ENCODE results near the gene ISM2. TPM values are rescaled to one million over a fixed set of nuclear protein-coding genes. Genes with fewer than 3 reads are reported as not detected.

The ISM2 gene
- total and polyA plus RNA-seq, 2 of the 8 experiments (the other 6 are each of a cell fraction or from before 2014, with no cell fraction given), result 0.52 to 0.79 TPM

DNA sequence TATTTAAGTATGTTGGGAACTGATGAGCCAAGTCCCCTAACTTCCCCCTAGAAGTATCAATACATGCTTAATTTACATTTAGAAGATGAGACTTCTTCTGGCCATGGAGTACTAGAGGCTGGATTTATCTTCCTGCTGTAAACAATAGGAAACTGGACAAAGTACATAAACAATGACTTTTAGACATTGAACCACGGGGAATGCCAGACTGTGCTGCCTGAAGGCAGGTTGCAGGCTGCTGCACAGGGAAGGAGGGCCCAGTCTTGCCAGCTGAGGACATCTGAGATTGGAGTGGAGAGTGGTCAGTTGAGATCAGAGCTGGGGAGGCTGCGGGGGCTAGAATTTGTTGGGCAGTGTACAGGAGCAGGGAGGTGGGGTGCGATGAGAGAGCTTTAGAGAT, 24.5 kb upstream of the ISM2 start:
- Histone ChIP-seq H3K27ac (ENCODE audit: low read depth, low read length) (no peak overlapping the region), H2AK5ac (ENCODE audit: low read depth, low read length) (no peak overlapping the region), H3K56ac (replicated peaks; ENCODE audit: insufficient read length, low read depth, low read length) (no peak overlapping the region), H4K5ac (ENCODE audit: insufficient read length, low read depth, low read length) (no peak overlapping the region), H3K14ac (ENCODE audit: insufficient read length) (no peak overlapping the region), H3K4me1 (replicated peaks in 1 of 4; ENCODE audit: control insufficient read depth in 3 of 4, insufficient read depth in 4 of 4, low read length in 3 of 4) (no peaks in the 10 kb centered on the region), H2BK20ac (ENCODE audit: low read length) (no peak overlapping the region), H4K91ac (replicated peaks; ENCODE audit: insufficient read length, low read length) (no peak overlapping the region), H3K36me3 (ENCODE audit: control insufficient read depth in 2 of 4, insufficient read depth in 4 of 4, low read length in 3 of 4) (peaks cover 0 to 8% (median 2%) of the 10 kb centered on the region in 4 experiments; a peak in 3 of 8 replicates), H2BK12ac (ENCODE audit: low read depth, low read length) (no peak overlapping the region), H3K23ac (ENCODE audit: insufficient read length) (no peak overlapping the region), H3K79me2 (ENCODE audit: control insufficient read depth in 1 of 2, insufficient read depth in 2 of 2, low read length in 2 of 2) (no peaks in the 10 kb centered on the region), H4K20me1 (replicated peaks in 1 of 2; ENCODE audit: control insufficient read depth in 1 of 2, insufficient read depth in 2 of 2, low read length in 2 of 2) (peaks cover 0 to 1% of the 10 kb centered on the region in 2 experiments), H3K4ac (replicated peaks; ENCODE audit: insufficient read length, low read depth, low read length) (peak overlapping the region; percentile 38), H3K79me1 (ENCODE audit: low read depth, low read length) (no peaks in the 10 kb centered on the region), H3K18ac (ENCODE audit: extremely low read depth, low read length) (no peak overlapping the region), H3K9ac (replicated peaks in 1 of 4; ENCODE audit: extremely low read depth in 1 of 4, low read depth in 3 of 4, low read length in 3 of 4) (no peak overlapping the region), H2BK120ac (replicated peaks; ENCODE audit: low read depth, low read length) (no peak overlapping the region), H2AFZ (ENCODE audit: low read length) (no peak overlapping the region), H2BK5ac (ENCODE audit: low read depth, low read length) (no peak overlapping the region), H3K4me3 (ENCODE audit: extremely low read depth in 1 of 4, insufficient read depth in 2 of 4, low read depth in 3 of 4, low read length in 4 of 4) (no peak overlapping the region), H3K9me3 (ENCODE audit: insufficient read depth in 2 of 2, low read depth in 1 of 2, low read length in 1 of 2) (no peaks in the 10 kb centered on the region), H4K8ac (ENCODE audit: extremely low read depth, insufficient read depth, low read length) (no peak overlapping the region), H2BK15ac (ENCODE audit: low read length) (no peak overlapping the region), H3K27me3 (replicated peaks in 1 of 4; ENCODE audit: control insufficient read depth in 3 of 4, extremely low read depth in 1 of 4, insufficient read depth in 3 of 4, low read length in 3 of 4) (no peaks in the 10 kb centered on the region), H3K4me2 (ENCODE audit: insufficient read depth in 1 of 2, low read depth in 2 of 2, low read length in 2 of 2) (no peak overlapping the region), H3K23me2 (ENCODE audit: low read depth, low read length) (no peaks in the 10 kb centered on the region)
- ChIA-PET CTCF (ENCODE audit: partially characterized antibody) (interaction anchor here (0.6 to 1.3 kb wide), 3 partner anchors 19 to 45 kb away, joined by 3 read pairs; no protein-coding TSS in a partner anchor), POLR2A (ENCODE audit: partially characterized antibody) (interaction anchor here (0.7 kb wide), 1 partner anchor 44 kb away, joined by 3 read pairs; no protein-coding TSS in a partner anchor)
- DNase-seq (ENCODE audit: low read depth in 1 of 2, low spot score in 2 of 2), result no peak
- WGBS, 2 experiments (ENCODE audit: extremely low coverage in 1 of 2, insufficient coverage in 1 of 2, insufficient read length in 1 of 2, insufficient replicate concordance in 2 of 2, low coverage in 1 of 2, low lambda C conversion rate in 2 of 2, missing lambda C conversion rate in 1 of 2), result 95% methylated on average over 3 of the region's 3 CpGs; no CpG with 5 or more reads in 1 of the 2 experiments
- no peak for FAIRE-seq
- TF ChIP-seq ZNF274 (IDR thresholded peaks at IDR 0.05; ENCODE audit: borderline replicate concordance, extremely low read depth, low read length), result no peak
- no peak for TF ChIP-seq MAFK (IDR thresholded peaks at IDR 0.05; ENCODE audit: low read depth, low read length)
- TF ChIP-seq JUND (IDR thresholded peaks at IDR 0.05; ENCODE audit: low read length), result no peak
- TF ChIP-seq RFX5 (IDR thresholded peaks at IDR 0.05; ENCODE audit: borderline replicate concordance, low read depth, low read length), result no peak
- no peak for TF ChIP-seq TAF1 (IDR thresholded peaks at IDR 0.05; ENCODE audit: low read depth, low read length)
- TF ChIP-seq BRCA1 (IDR thresholded peaks at IDR 0.05; ENCODE audit: low read depth, low read length), result no peak
- TF ChIP-seq POU5F1 (IDR thresholded peaks at IDR 0.05; ENCODE audit: low read depth, low read length), result no peak
- TF ChIP-seq CBX5 (IDR thresholded peaks at IDR 0.05; ENCODE audit: low read depth, low read length), result no peak

All from H1 (cell line).